GM18951 (cell line): Measurements from ENCODE around the gene PTPN21.

Experiments used
- POLR2A ChIP-seq: IDR thresholded peaks from 4 replicates; pipeline ENCODE4 v1.6.1; 2011; ENCODE audit warnings: mild to moderate bottlenecking; ENCODE audit not compliant: insufficient read length, insufficient read depth; ENCODE audit errors: extremely low read depth
- in situ Hi-C: fragments of 300-500 bp; cut with MboI; formaldehyde crosslinking; loops from one replicate; pipeline ENCODE4 v1.12.0; 2022; ENCODE audit warnings: low sequenced_read_pairs, mixed read lengths, inconsistent platforms; ENCODE audit not compliant: unreplicated experiment

PTPN21 gene

DNA sequence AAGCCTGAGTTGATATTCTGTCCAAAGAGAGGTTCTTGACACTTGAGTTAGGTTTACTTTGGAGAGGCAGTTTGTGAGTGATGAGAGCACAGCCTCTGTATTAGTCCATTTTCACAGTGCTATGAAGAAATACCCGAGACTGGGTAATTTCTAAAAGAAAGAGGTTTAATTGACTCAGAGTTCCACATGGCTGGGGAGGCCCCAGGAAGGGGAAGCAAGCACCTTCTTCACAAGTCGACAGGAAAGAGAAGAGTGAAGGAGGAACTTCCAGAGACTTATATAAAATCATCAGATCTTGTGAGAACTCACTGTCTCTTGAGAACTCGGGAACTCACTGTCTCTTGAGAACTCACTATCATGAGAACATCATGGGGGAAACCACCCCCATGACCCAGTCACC, 13.4 kb upstream of the PTPN21 start:
- in situ Hi-C loops, result no loop called here
- TF ChIP-seq POLR2A, result no peak

GRCh38 chr14:88565427-88565826, 10.6 kb upstream of the PTPN21 start:
- TF ChIP-seq POLR2A, result no peak
- in situ Hi-C loops, result no loop called here

DNA sequence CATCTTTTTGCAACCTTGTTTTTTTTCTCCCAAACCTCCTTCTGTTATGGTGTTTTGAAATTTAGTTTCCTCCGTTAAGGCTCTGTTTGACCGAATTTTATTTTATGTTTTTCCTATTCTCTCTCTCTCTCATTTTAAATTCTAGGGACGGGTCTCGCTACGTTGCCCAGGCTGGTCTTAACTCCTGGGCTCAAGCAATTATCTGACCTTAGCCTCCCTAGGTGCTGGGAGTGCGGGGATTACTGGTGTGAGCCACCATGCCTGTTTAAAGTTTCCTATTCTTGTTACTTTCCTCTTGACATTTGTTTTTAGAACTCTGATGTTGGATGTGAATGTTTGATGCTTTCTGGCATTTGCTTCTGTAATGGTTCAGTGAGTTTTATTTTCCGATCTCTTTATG, 9.0 kb upstream of the PTPN21 start:
- no peak for TF ChIP-seq POLR2A
- in situ Hi-C loops, result no loop called here

GRCh38 chr14:88562831-88563686, 8.3 kb upstream of the PTPN21 start, which contains the start of gene ZC3H14:
TSS of gene ZC3H14 (plus strand) at chr14:88563037. CDS start at chr14:88563134, 97 bp downstream.
- in situ Hi-C loops, result no loop called here
- peak; percentile 80 for TF ChIP-seq POLR2A

- in situ Hi-C loops, result no loop called here
- no peak for TF ChIP-seq POLR2A
These were observed 7.7 kb upstream of the PTPN21 start for GRCh38 chr14:88562532-88562830.

GRCh38 chr14:88559852-88560251, 5.0 kb upstream of the PTPN21 start:
- TF ChIP-seq POLR2A, result no peak
- in situ Hi-C loops, result no loop called here

GRCh38 chr14:88556581-88556980, 1.8 kb upstream of the PTPN21 start:
- in situ Hi-C loops, result no loop called here

DNA sequence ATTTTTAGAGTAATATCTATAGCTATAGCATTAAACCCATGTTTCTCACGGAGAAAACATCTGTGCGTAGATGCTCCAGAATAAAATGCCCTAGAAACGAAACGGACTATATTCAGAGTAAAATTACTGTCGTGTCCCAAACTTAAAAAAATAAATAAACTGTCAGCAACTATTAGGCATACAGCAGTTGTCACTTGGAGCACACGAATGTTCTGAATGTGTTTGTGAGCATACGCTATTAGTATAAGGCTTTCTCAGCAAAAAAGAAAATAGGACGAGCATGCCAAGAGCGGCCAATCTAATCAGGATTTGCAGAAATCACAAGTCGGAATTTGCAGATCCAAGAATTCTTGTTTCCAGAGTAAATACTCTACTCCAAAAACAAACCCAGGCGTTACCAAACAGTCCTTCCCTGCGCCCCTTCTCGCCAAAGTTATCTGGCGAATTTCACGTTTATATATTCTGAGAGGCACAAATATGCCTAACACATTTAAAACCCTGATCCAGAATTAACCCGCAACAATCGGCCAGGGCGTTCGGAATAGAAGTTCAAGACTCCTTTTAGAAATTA, 836 bp downstream of the PTPN21 start:
- in situ Hi-C loops, result no loop called here
- TF ChIP-seq POLR2A, result no peak

More at GRCh38 chr14:88556581-88556980, 1.8 kb upstream of the PTPN21 start:
- no peak for TF ChIP-seq POLR2A

- TF ChIP-seq POLR2A, result no peak
- in situ Hi-C loops, result no loop called here
These were observed 1.9 kb downstream of the PTPN21 start for GRCh38 chr14:88552876-88553275.

- in situ Hi-C loops, result no loop called here
- no peak for TF ChIP-seq POLR2A
These were observed 2.8 kb downstream of the PTPN21 start for GRCh38 chr14:88551980-88552431.

- TF ChIP-seq POLR2A, result peak; percentile 31
- in situ Hi-C loops, result no loop called here
These were observed 3.5 kb downstream of the PTPN21 start for GRCh38 chr14:88551094-88551870.

DNA sequence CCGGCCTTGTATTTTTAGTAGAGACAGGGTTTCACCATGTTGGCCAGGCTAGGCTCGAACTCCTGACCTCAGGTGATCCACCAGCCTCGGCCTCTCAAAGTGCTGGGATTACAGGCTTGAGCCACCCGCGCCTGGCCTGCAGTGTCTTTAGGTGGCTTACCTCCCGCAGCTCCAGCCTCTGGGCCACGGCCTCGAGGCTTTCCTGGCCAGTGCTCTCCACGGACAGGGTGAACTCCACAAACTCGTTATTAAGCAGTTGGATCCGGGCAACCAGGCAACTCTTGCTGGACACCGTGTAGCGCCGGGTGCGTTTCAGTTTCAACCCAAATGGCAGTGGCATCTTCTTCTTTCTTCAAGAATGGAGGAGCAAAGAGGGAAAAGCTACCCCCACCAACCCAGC, 4.7 kb downstream of the PTPN21 start:
- TF ChIP-seq POLR2A, result no peak

DNA sequence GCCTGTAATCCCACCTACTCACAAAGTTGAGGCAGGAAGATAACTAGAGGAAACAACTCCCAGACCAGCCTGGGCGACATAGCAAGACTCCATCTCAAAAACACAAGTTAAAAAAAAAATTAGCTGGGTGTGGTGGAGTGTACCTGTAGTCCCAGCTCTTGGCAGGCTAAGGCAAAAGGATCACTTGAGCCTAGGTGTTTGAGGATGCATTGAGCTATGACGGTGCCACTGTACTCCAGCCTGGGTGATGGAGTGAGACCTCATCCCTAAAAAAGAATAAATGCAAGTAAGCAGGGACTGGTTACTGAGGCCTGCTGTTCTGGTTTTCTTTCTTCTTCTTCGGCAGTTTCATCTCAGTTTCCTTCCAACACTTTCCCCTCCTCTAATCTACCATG, 7.4 kb downstream of the PTPN21 start:
- TF ChIP-seq POLR2A, result no peak
- in situ Hi-C loops, result no loop called here

More for the DNA sequence above, 4.7 kb downstream of the PTPN21 start:
- in situ Hi-C loops, result no loop called here
